HepG2 (cell line): ENCODE data around the gene UBE2D3. TPM values are rescaled to one million over a fixed set of nuclear protein-coding genes. Genes with fewer than 3 reads are reported as not detected.

Source experiments
- FOXO4 ChIP-seq: sonication (generic); formaldehyde crosslinking; conservative IDR thresholded peaks from 2 replicates; pipeline ENCODE4 v1.8.1; 2023; ENCODE audit warnings: missing genetic modification reagents
- MYNN ChIP-seq: sonication (generic); formaldehyde crosslinking; IDR thresholded peaks from 2 replicates; pipeline ENCODE4 v1.4.0; 2020; ENCODE audit warnings: mild to moderate bottlenecking, low read depth, missing genetic modification reagents
- ZNF142 ChIP-seq: sonication (generic); formaldehyde crosslinking; IDR thresholded peaks from 2 replicates; pipeline ENCODE4 v1.4.0; 2020; ENCODE audit warnings: missing genetic modification reagents
- polyA plus RNA-seq, 8 experiments: library from polyadenylated mRNA; depleted of rRNA in 3 of 8; stranded (reverse) in 7 of 8; unstranded in 1 of 8; fragments of >200 nt; fragmentation: Illumina TruSeq in 4 of 8; extraction: Trizol in 4 of 8; gene quantifications; 2 replicates each; pipeline versions ENCODE4 v1.2.1 to v1.2.3, GENCODE V29; 2011 to 2016; ENCODE audit warnings: low read depth in 4 of 8, missing spikeins in 1 of 8, mixed read lengths in 1 of 8; ENCODE audit not compliant: insufficient read depth in 1 of 8
- total RNA-seq, 5 experiments: library from RNA; depleted of rRNA; stranded (reverse); fragments of >200 nt; fragmentation: Illumina TruSeq; extraction: Trizol; gene quantifications; 2 replicates each; pipeline ENCODE4 v1.2.3, GENCODE V29; 2016; ENCODE audit warnings: low read depth in 1 of 5

UBE2D3 gene
- total and polyA plus RNA-seq, 2 of the 13 experiments (the other 11 are each of a cell fraction or from before 2014, with no cell fraction given): 224 to 293 TPM

GRCh38 chr4:102868781-102869568 lies 41.6 kb upstream of the UBE2D3 start, which contains the start of gene CISD2 (continued):
- TF ChIP-seq FOXO4 (CRISPR knock-in tag): no peak
- TF ChIP-seq MYNN: no peak
- TF ChIP-seq ZNF142 (CRISPR knock-in tag): peak; percentile 73
